SH-SY5Y (cell line): Measurements from ENCODE around the gene OGFOD3.

Experiments
- GATA2 ChIP-seq: IDR thresholded peaks from 2 replicates; pipeline ENCODE4 v1.6.1; 2011; ENCODE audit warnings: mild to moderate bottlenecking, low read depth, low read length
- GATA3 ChIP-seq: IDR thresholded peaks from 2 replicates; pipeline ENCODE4 v1.6.1; 2011; ENCODE audit warnings: low read depth, mild to moderate bottlenecking, low read length, moderate library complexity

OGFOD3 gene

GRCh38 chr17:82351254-82351712 is 67.1 kb downstream of the OGFOD3 start:
- no peak for TF ChIP-seq GATA2
- no peak for TF ChIP-seq GATA3

- TF ChIP-seq GATA2 (no peak), GATA3 (no peak)
Measured at GRCh38 chr17:82350182-82351030, 68.0 kb downstream of the OGFOD3 start.

GRCh38 chr17:82349287-82349701 is 69.1 kb downstream of the OGFOD3 start:
- TF ChIP-seq GATA3: no peak
- TF ChIP-seq GATA2: no peak

GRCh38 chr17:82348866-82349265 is 69.5 kb downstream of the OGFOD3 start:
- no peak for TF ChIP-seq GATA2
- TF ChIP-seq GATA3: no peak

GRCh38 chr17:82348434-82348833 is 70.0 kb downstream of the OGFOD3 start:
- TF ChIP-seq GATA2 (no peak), GATA3 (no peak)

GRCh38 chr17:82346342-82347300 is 71.8 kb downstream of the OGFOD3 start:
- no peak for TF ChIP-seq GATA3
- TF ChIP-seq GATA2: no peak

GRCh38 chr17:82345151-82345976 is 73.0 kb downstream of the OGFOD3 start:
- TF ChIP-seq GATA2: no peak
- no peak for TF ChIP-seq GATA3

GRCh38 chr17:82344175-82344907 is 74.0 kb downstream of the OGFOD3 start:
- TF ChIP-seq GATA2 (no peak), GATA3 (no peak)

GRCh38 chr17:82343560-82343959 is 74.8 kb downstream of the OGFOD3 start:
- TF ChIP-seq GATA3 (no peak), GATA2 (no peak)

- TF ChIP-seq GATA3: no peak
- TF ChIP-seq GATA2: no peak
Measured at GRCh38 chr17:82342361-82343079, 75.9 kb downstream of the OGFOD3 start.

- TF ChIP-seq GATA3 (no peak), GATA2 (no peak)
Measured at GRCh38 chr17:82339634-82340580, 78.5 kb downstream of the OGFOD3 start.
